ENCODE data around the gene KLK11. TPM values are rescaled to one million over a fixed set of nuclear protein-coding genes. Genes with fewer than 3 reads are reported as not detected.

Gene KLK11
- total and polyA plus RNA-seq, 2 of the 8 experiments (the other 6 are each of a cell fraction or from before 2014, with no cell fraction given) = 0.45 TPM; not detected in 1

DNA sequence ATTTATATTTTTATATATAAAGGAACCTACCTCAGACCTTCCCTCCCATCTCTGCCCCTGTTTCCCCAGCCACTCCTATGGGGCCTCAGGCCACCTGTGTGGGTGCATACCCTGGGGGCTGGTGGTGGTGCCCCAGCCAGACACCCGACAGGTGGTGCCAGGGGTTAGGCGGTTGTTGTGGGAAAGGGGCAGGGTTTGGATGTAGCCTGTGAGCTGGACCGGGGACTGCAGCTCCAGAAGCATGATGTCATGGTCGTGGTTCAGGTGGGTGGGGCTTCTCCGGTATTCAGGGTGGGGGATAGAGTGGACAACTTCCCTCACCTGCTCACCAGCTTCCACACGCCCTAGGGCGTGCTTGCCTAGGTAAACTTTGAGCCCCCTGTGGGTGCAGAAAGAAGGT lies 33.3 kb upstream of the KLK11 start:
- no peaks in the 10 kb centered on the region; a peak in 1 of 7 replicates for H3K4me1 ChIP-seq (replicated peaks in 1 of 4; ENCODE audit: control insufficient read depth in 3 of 4, insufficient read depth in 4 of 4, low read length in 3 of 4)
- H2BK5ac ChIP-seq (ENCODE audit: low read depth, low read length) = no peak overlapping the region
- no peaks in the 10 kb centered on the region for H3K36me3 ChIP-seq (ENCODE audit: control insufficient read depth in 2 of 4, insufficient read depth in 4 of 4, low read length in 3 of 4)
- ChIA-PET POLR2A (ENCODE audit: partially characterized antibody) (no interaction called here), CTCF (ENCODE audit: partially characterized antibody) (no interaction called here)
- no peak overlapping the region for H3K27ac ChIP-seq (ENCODE audit: low read depth, low read length)
- H2BK12ac ChIP-seq (ENCODE audit: low read depth, low read length) = no peak overlapping the region
- WGBS, 2 experiments (ENCODE audit: extremely low coverage in 1 of 2, insufficient coverage in 1 of 2, insufficient read length in 1 of 2, insufficient replicate concordance in 2 of 2, low coverage in 1 of 2, low lambda C conversion rate in 2 of 2, missing lambda C conversion rate in 1 of 2) = 84% methylated on average over 7 of the region's 7 CpGs; no CpG with 5 or more reads in 1 of the 2 experiments
- H3K27me3 ChIP-seq (replicated peaks in 1 of 4; ENCODE audit: control insufficient read depth in 3 of 4, extremely low read depth in 1 of 4, insufficient read depth in 3 of 4, low read length in 3 of 4) = no peaks in the 10 kb centered on the region
- TF ChIP-seq BRCA1 (IDR thresholded peaks at IDR 0.05; ENCODE audit: low read depth, low read length) = no peak
- no peak for TF ChIP-seq YY1 (IDR thresholded peaks at IDR 0.05; ENCODE audit: low read depth, low read length)
- no peak for TF ChIP-seq RXRA (IDR thresholded peaks at IDR 0.05; ENCODE audit: insufficient read depth, low read depth, low read length)
- no peak for TF ChIP-seq RFX5 (IDR thresholded peaks at IDR 0.05; ENCODE audit: borderline replicate concordance, low read depth, low read length)
- TF ChIP-seq ASH2L (IDR thresholded peaks at IDR 0.05; ENCODE audit: low read length) = no peak
- TF ChIP-seq SP4 (IDR thresholded peaks at IDR 0.05; ENCODE audit: low read length) = no peak
- no peak for TF ChIP-seq SUZ12 (IDR thresholded peaks at IDR 0.05; ENCODE audit: low read length)
- TF ChIP-seq EP300 (IDR thresholded peaks at IDR 0.05; ENCODE audit: borderline replicate concordance in 1 of 2, low read depth in 2 of 2, low read length in 2 of 2) = no peak
- no peak overlapping the region for H3K4me2 ChIP-seq (ENCODE audit: insufficient read depth in 1 of 2, low read depth in 2 of 2, low read length in 2 of 2)
- H3K4ac ChIP-seq (replicated peaks; ENCODE audit: insufficient read length, low read depth, low read length) = no peak overlapping the region
- H3K9ac ChIP-seq (replicated peaks in 1 of 4; ENCODE audit: extremely low read depth in 1 of 4, low read depth in 3 of 4, low read length in 3 of 4) = no peak overlapping the region
- H3K79me2 ChIP-seq (ENCODE audit: control insufficient read depth in 1 of 2, insufficient read depth in 2 of 2, low read length in 2 of 2) = no peaks in the 10 kb centered on the region
- H3K14ac ChIP-seq (ENCODE audit: insufficient read length) = no peak overlapping the region
- no peak overlapping the region for H4K5ac ChIP-seq (ENCODE audit: insufficient read length, low read depth, low read length)
- H2BK15ac ChIP-seq (ENCODE audit: low read length) = no peak overlapping the region
- no peak overlapping the region for H4K8ac ChIP-seq (ENCODE audit: extremely low read depth, insufficient read depth, low read length)
- no peak overlapping the region for H3K4me3 ChIP-seq (ENCODE audit: extremely low read depth in 1 of 4, insufficient read depth in 2 of 4, low read depth in 3 of 4, low read length in 4 of 4)
- FAIRE-seq (no peak), DNase-seq (ENCODE audit: low read depth in 1 of 2, low spot score in 2 of 2) (no peak)
- no peaks in the 10 kb centered on the region for H3K79me1 ChIP-seq (ENCODE audit: low read depth, low read length)
- peaks cover 10% of the 10 kb centered on the region; the same call in 1 of the 2 replicates for H3K23me2 ChIP-seq (ENCODE audit: low read depth, low read length)
- no peak overlapping the region for H4K91ac ChIP-seq (replicated peaks; ENCODE audit: insufficient read length, low read length)
- no peaks in the 10 kb centered on the region for H3K9me3 ChIP-seq (ENCODE audit: insufficient read depth in 2 of 2, low read depth in 1 of 2, low read length in 1 of 2)
- H3K18ac ChIP-seq (ENCODE audit: extremely low read depth, low read length) = no peak overlapping the region
- no peak overlapping the region for H2AFZ ChIP-seq (ENCODE audit: low read length)
- H2AK5ac ChIP-seq (ENCODE audit: low read depth, low read length) = no peak overlapping the region
- no peak overlapping the region for H3K23ac ChIP-seq (ENCODE audit: insufficient read length)
- H2BK20ac ChIP-seq (ENCODE audit: low read length) = no peak overlapping the region
- H4K20me1 ChIP-seq (replicated peaks in 1 of 2; ENCODE audit: control insufficient read depth in 1 of 2, insufficient read depth in 2 of 2, low read length in 2 of 2) = no peaks in the 10 kb centered on the region
- H3K56ac ChIP-seq (replicated peaks; ENCODE audit: insufficient read length, low read depth, low read length) = no peak overlapping the region
- no peak overlapping the region for H2BK120ac ChIP-seq (replicated peaks; ENCODE audit: low read depth, low read length)

All from H1 (cell line).